H1 (cell line): ENCODE data around the gene PHRF1. TPM values are rescaled to one million over a fixed set of nuclear protein-coding genes. Genes with fewer than 3 reads are reported as not detected.

Source experiments
- CTCF ChIA-PET: fragments of 300-600 bp; sonication (Branson Sonifier 250); formaldehyde crosslinking; loops from one replicate; lab custom pipeline; 2021; ENCODE audit not compliant: partially characterized antibody; lab: Charles Lee
- POLR2A ChIA-PET: fragments of 300-600 bp; sonication (Branson Sonifier 250); formaldehyde crosslinking; loops from one replicate; lab custom pipeline; 2021; ENCODE audit warnings: inconsistent platforms; ENCODE audit not compliant: partially characterized antibody; lab: Charles Lee
- DNase-seq, 2 experiments: peaks; one replicate each; pipeline versions ENCODE4 v3.0.0 to v3.0.0-alpha.2; 2010 to 2022; ENCODE audit warnings: low spot score in 2 of 2, low read depth in 1 of 2, mixed read lengths in 1 of 2
- FAIRE-seq: peaks from 2 replicates; lab custom pipeline; 2011; peaks lifted over from hg19 to GRCh38; lab: Jason Lieb, UNC
- H2AFZ ChIP-seq: 2 replicates; pipeline ENCODE4 v1.8.1; 2012; ENCODE audit warnings: low read length, inconsistent platforms
- H2AK5ac ChIP-seq: 2 replicates; pipeline ENCODE4 v1.6.1; 2013; ENCODE audit warnings: low read depth, low read length
- H2BK120ac ChIP-seq: replicated peaks from 2 replicates; pipeline ENCODE3; 2013; ENCODE audit warnings: low read depth, low read length, inconsistent platforms
- H2BK12ac ChIP-seq: 2 replicates; pipeline ENCODE4 v1.6.1; 2013; ENCODE audit warnings: low read depth, low read length
- H2BK15ac ChIP-seq: 2 replicates; pipeline ENCODE4 v1.6.1; 2013; ENCODE audit warnings: low read length
- H2BK20ac ChIP-seq: 2 replicates; pipeline ENCODE4 v1.6.1; 2013; ENCODE audit warnings: low read length
- H2BK5ac ChIP-seq: 2 replicates; pipeline ENCODE4 v1.6.1; 2013; ENCODE audit warnings: low read depth, low read length
- H3K14ac ChIP-seq: 2 replicates; pipeline ENCODE4 v1.6.1; 2013; ENCODE audit warnings: inconsistent platforms; ENCODE audit not compliant: insufficient read length
- H3K18ac ChIP-seq: 2 replicates; pipeline ENCODE4 v1.6.1; 2013; ENCODE audit warnings: low read length; ENCODE audit errors: extremely low read depth
- H3K23ac ChIP-seq: 2 replicates; pipeline ENCODE4 v1.6.1; 2013; ENCODE audit warnings: inconsistent platforms; ENCODE audit not compliant: insufficient read length
- H3K23me2 ChIP-seq: 2 replicates; pipeline ENCODE4 v1.6.1; 2013; ENCODE audit warnings: low read depth, low read length
- H3K27ac ChIP-seq: 2 replicates; pipeline ENCODE4 v1.6.1; 2011; ENCODE audit warnings: low read depth, low read length, inconsistent platforms
- H3K27me3 ChIP-seq, 4 experiments: replicated peaks in 1 of 4; 1 replicate in 1 of 4; 2 replicates in 3 of 4; pipeline versions ENCODE4 v1.6.1 to v1.8.1; 2011 to 2013; ENCODE audit warnings: low read length in 3 of 4, mild to moderate bottlenecking in 3 of 4, inconsistent platforms in 2 of 4, mixed read lengths in 2 of 4, moderate library complexity in 1 of 4; ENCODE audit not compliant: control insufficient read depth in 3 of 4, insufficient read depth in 3 of 4; ENCODE audit errors: extremely low read depth in 1 of 4
- H3K36me3 ChIP-seq, 4 experiments: 2 replicates each; pipeline versions ENCODE4 v1.6.1 to v1.8.1; 2011 to 2013; ENCODE audit warnings: mild to moderate bottlenecking in 4 of 4, low read length in 3 of 4, moderate library complexity in 2 of 4, control low read depth in 1 of 4, inconsistent platforms in 1 of 4; ENCODE audit not compliant: insufficient read depth in 4 of 4, control insufficient read depth in 2 of 4
- H3K4ac ChIP-seq: replicated peaks from 2 replicates; pipeline ENCODE3; 2013; ENCODE audit warnings: low read length, low read depth, mixed read lengths, inconsistent platforms; ENCODE audit not compliant: insufficient read length
- H3K4me1 ChIP-seq, 4 experiments: replicated peaks in 1 of 4; 1 replicate in 1 of 4; 2 replicates in 3 of 4; pipeline versions ENCODE4 v1.6.1 to v1.8.1; 2011 to 2013; ENCODE audit warnings: low read length in 3 of 4, inconsistent platforms in 2 of 4, mixed read lengths in 1 of 4; ENCODE audit not compliant: insufficient read depth in 4 of 4, control insufficient read depth in 3 of 4
- H3K4me2 ChIP-seq, 2 experiments: 2 replicates each; pipeline versions ENCODE4 v1.6.1 to v1.8.1; 2011 to 2013; ENCODE audit warnings: low read depth in 2 of 2, low read length in 2 of 2, control low read depth in 1 of 2, inconsistent platforms in 1 of 2, mild to moderate bottlenecking in 1 of 2; ENCODE audit not compliant: insufficient read depth in 1 of 2
- H3K4me3 ChIP-seq, 4 experiments: fragments of 200-600, 300-600 bp in 1 of 4; sonication (generic), shearing (Covaris generic), sonication (Bioruptor Twin) in 1 of 4; 2 replicates each; pipeline versions ENCODE4 v1.5.1 to v1.8.1; 2011 to 2016; ENCODE audit warnings: low read length in 4 of 4, low read depth in 3 of 4, control low read depth in 2 of 4, inconsistent platforms in 2 of 4, mild to moderate bottlenecking in 2 of 4, mixed read lengths in 1 of 4, moderate library complexity in 1 of 4; ENCODE audit not compliant: insufficient read depth in 2 of 4; ENCODE audit errors: extremely low read depth in 1 of 4
- H3K56ac ChIP-seq: replicated peaks from 2 replicates; pipeline ENCODE3; 2013; ENCODE audit warnings: low read depth, mild to moderate bottlenecking, mixed read lengths, low read length, inconsistent platforms; ENCODE audit not compliant: insufficient read length
- H3K79me1 ChIP-seq: 2 replicates; pipeline ENCODE4 v1.6.1; 2013; ENCODE audit warnings: low read depth, low read length, control low read depth
- H3K79me2 ChIP-seq, 2 experiments: 2 replicates each; pipeline versions ENCODE4 v1.6.1 to v1.8.1; 2012 to 2013; ENCODE audit warnings: low read length in 2 of 2, mild to moderate bottlenecking in 2 of 2, inconsistent platforms in 1 of 2; ENCODE audit not compliant: insufficient read depth in 2 of 2, control insufficient read depth in 1 of 2
- H3K9ac ChIP-seq, 4 experiments: replicated peaks in 1 of 4; 1 replicate in 1 of 4; 2 replicates in 3 of 4; pipeline versions ENCODE4 v1.6.1 to v1.8.1; 2011 to 2013; ENCODE audit warnings: low read depth in 3 of 4, low read length in 3 of 4, control low read depth in 2 of 4, mild to moderate bottlenecking in 2 of 4, moderate library complexity in 2 of 4, inconsistent platforms in 1 of 4; ENCODE audit errors: extremely low read depth in 1 of 4
- H3K9me3 ChIP-seq, 2 experiments: 2 replicates each; pipeline versions ENCODE4 v1.6.1 to v1.8.1; 2012 to 2013; ENCODE audit warnings: mild to moderate bottlenecking in 2 of 2, moderate library complexity in 2 of 2, control low read depth in 1 of 2, inconsistent platforms in 1 of 2, low read depth in 1 of 2, low read length in 1 of 2, mixed read lengths in 1 of 2; ENCODE audit not compliant: insufficient read depth in 2 of 2
- H4K20me1 ChIP-seq, 2 experiments: replicated peaks in 1 of 2; 2 replicates each; pipeline versions ENCODE3 to v1.8.1; 2011 to 2013; ENCODE audit warnings: inconsistent platforms in 2 of 2, low read length in 2 of 2, mild to moderate bottlenecking in 1 of 2; ENCODE audit not compliant: insufficient read depth in 2 of 2, control insufficient read depth in 1 of 2
- H4K5ac ChIP-seq: 2 replicates; pipeline ENCODE4 v1.6.1; 2013; ENCODE audit warnings: low read length, low read depth, mixed read lengths, inconsistent platforms; ENCODE audit not compliant: insufficient read length
- H4K8ac ChIP-seq: 2 replicates; pipeline ENCODE4 v1.8.0; 2013; ENCODE audit warnings: mild to moderate bottlenecking, moderate library complexity, low read length, inconsistent platforms; ENCODE audit not compliant: insufficient read depth; ENCODE audit errors: extremely low read depth
- H4K91ac ChIP-seq: replicated peaks from 2 replicates; pipeline ENCODE3; 2013; ENCODE audit warnings: low read length, mixed read lengths, inconsistent platforms; ENCODE audit not compliant: insufficient read length
- CHD2 ChIP-seq: IDR thresholded peaks from 2 replicates; pipeline ENCODE4 v1.6.1; 2012; ENCODE audit warnings: low read length, improper control_type of control experiment
- CREB1 ChIP-seq: IDR thresholded peaks from 2 replicates; pipeline ENCODE4 v1.6.1; 2012; ENCODE audit warnings: inconsistent platforms
- GABPA ChIP-seq: IDR thresholded peaks from 2 replicates; pipeline ENCODE4 v1.6.1; 2011; ENCODE audit warnings: mild to moderate bottlenecking, low read length, moderate library complexity, borderline replicate concordance; ENCODE audit not compliant: insufficient read depth
- JUN ChIP-seq: IDR thresholded peaks from 2 replicates; pipeline ENCODE4 v1.6.1; 2011; ENCODE audit warnings: low read depth, mild to moderate bottlenecking, improper control_type of control experiment, low read length
- PHF8 ChIP-seq: fragments of 200-600 bp; sonication (generic); conservative IDR thresholded peaks from 2 replicates; pipeline ENCODE4 v1.7.1; 2012; ENCODE audit warnings: low read depth, mild to moderate bottlenecking, inconsistent platforms, low read length, moderate library complexity
- RAD21 ChIP-seq, 2 experiments: IDR thresholded peaks in 1 of 2; conservative IDR thresholded peaks in 1 of 2; 2 replicates each; pipeline ENCODE4 v1.6.1; 2011; ENCODE audit warnings: low read depth in 2 of 2, low read length in 2 of 2, improper control_type of control experiment in 1 of 2, inconsistent platforms in 1 of 2, mild to moderate bottlenecking in 1 of 2, moderate library complexity in 1 of 2
- SIN3A ChIP-seq, 2 experiments: IDR thresholded peaks in 1 of 2; conservative IDR thresholded peaks in 1 of 2; 2 replicates each; pipeline ENCODE4 v1.6.1; 2011 to 2012; ENCODE audit warnings: low read length in 2 of 2, improper control_type of control experiment in 1 of 2, low read depth in 1 of 2, mild to moderate bottlenecking in 1 of 2
- SP1 ChIP-seq: IDR thresholded peaks from 2 replicates; pipeline ENCODE4 v1.6.1; 2011; ENCODE audit warnings: low read depth, low read length
- SP2 ChIP-seq: IDR thresholded peaks from 2 replicates; pipeline ENCODE4 v1.6.1; 2012; ENCODE audit warnings: mild to moderate bottlenecking, low read length, inconsistent platforms
- TAF1 ChIP-seq: IDR thresholded peaks from 2 replicates; pipeline ENCODE4 v1.6.1; 2011; ENCODE audit warnings: mild to moderate bottlenecking, low read depth, low read length
- WGBS, 2 experiments: shearing (Covaris generic) in 1 of 2; methylation state at CpG; one replicate each; pipeline versions ENCODE4 v1.1.6 to v1.1.7; 2013 to 2015; ENCODE audit warnings: low lambda C conversion rate in 2 of 2, mixed read lengths in 2 of 2, inconsistent platforms in 1 of 2, low coverage in 1 of 2, missing lambda C conversion rate in 1 of 2; ENCODE audit not compliant: insufficient replicate concordance in 2 of 2, insufficient coverage in 1 of 2, insufficient read length in 1 of 2; ENCODE audit errors: extremely low coverage in 1 of 2, missing lambda C conversion rate in 1 of 2; 5-methylcytosine and 5-hydroxymethylcytosine counted together
- polyA plus RNA-seq, 7 experiments: library from polyadenylated mRNA; depleted of rRNA in 3 of 7; stranded (reverse) in 5 of 7; unstranded in 2 of 7; fragments of >200 nt in 5 of 7; fragments of 200-250 nt in 2 of 7; gene quantifications; 1 replicate in 5 of 7; 2 replicates in 1 of 7; 4 replicates in 1 of 7; pipeline versions ENCODE4 v1.2.1 to v1.2.3, GENCODE V29; 2011 to 2013; ENCODE audit warnings: missing spikeins in 2 of 7, mixed read lengths in 2 of 7
- total RNA-seq: library from RNA; stranded (reverse); fragmentation: NEBNext Ultra II Directional; extraction: Animal tissue kit (Norgen Biotek cat#: 25700); gene quantifications from 2 replicates; pipeline ENCODE4 v1.2.1, GENCODE V29; 2021

PHRF1 gene
- total and polyA plus RNA-seq, 2 of the 8 experiments (the other 6 are each of a cell fraction or from before 2014, with no cell fraction given): 13.4 to 37.3 TPM

DNA sequence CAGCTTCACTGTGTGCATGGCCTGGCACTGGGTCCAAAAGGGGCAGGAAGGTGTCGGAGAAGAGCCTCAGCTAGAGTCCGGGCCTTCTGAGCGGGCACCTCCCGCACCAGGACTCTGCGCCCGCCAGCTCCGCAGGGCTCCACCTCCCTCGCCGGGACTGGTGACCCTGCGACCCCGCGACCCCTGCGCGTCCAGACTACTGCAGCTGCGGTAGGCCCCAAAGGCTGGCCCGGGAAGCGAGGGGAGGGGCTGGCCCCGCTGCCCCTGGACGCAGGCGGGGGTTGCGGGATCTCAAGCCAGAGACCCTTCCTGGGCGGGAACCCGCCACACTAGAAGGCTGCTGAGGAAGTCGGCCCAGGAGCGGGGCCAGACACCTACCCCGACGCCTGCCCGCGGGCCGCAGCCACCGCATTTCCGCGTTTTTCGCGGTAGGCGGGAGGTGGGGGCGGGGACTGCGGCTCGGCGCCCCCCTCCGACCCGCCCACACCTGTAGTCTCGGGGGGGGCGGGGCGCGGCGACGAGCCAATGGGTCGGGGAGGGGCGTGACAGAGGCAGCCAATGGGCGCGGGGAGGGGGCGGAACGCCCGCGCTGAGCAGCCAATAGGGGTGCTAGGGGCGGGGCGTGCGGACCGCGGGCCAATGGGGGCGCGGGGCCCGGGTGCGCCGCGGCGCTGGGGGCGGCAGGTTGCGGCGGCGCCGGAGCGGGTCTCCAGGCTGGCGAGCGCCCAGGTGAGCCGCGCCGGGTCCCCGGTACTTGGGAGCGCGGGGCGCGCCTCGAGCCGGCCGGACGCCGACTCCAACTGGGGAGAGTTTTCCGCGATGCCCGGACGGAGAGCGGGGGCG is 15.7 kb upstream of the PHRF1 start, which contains the start of the genes LMNTD2 and RASSF7:
Gene LMNTD2, minus strand, starts transcription at position 434 of the 843 bp plus-strand sequence. Its CDS starts 22 bp downstream, at position 412.
Gene RASSF7, plus strand, starts transcription at position 666 of the 843 bp plus-strand sequence. CDS start 799 bp downstream, outside the sequence.
- FAIRE-seq (no peak), DNase-seq (peak; percentile 73 to 98)
- POLR2A ChIA-PET: interaction anchor here (0.9 to 2.4 kb wide), 8 partner anchors 8 to 236 kb away, joined by 3 to 12 read pairs (median 4); partner anchors contain the start of gene HRAS
- H3K4me2 ChIP-seq: peak within 1 kb of the TSS; percentile 74 to 78
- peak within 1 kb of the TSS; percentile 60 for H4K5ac ChIP-seq
- H4K8ac ChIP-seq: peak within 1 kb of the TSS; percentile 91
- no peak within 1 kb of the TSS; the same call in 1 of the 2 replicates for H2BK15ac ChIP-seq
- peak within 1 kb of the TSS; percentile 66; the same call in 1 of the 2 replicates for H2BK5ac ChIP-seq
- H3K23me2 ChIP-seq: peaks cover 16% of the 10 kb centered on the region; the same call in 1 of the 2 replicates
- H3K4ac ChIP-seq: peak within 1 kb of the TSS; percentile 72
- peak within 1 kb of the TSS; percentile 49 for H4K91ac ChIP-seq
- no peaks in the 10 kb centered on the region for H3K9me3 ChIP-seq
- H3K56ac ChIP-seq: peak within 1 kb of the TSS; percentile 46
- H4K20me1 ChIP-seq: peaks cover 9 to 19% of the 10 kb centered on the region in 2 experiments
- peak within 1 kb of the TSS; percentile 63 to 95 (median 77) for H3K4me3 ChIP-seq
- peaks cover 13 to 28% (median 25%) of the 10 kb centered on the region in 4 experiments for H3K27me3 ChIP-seq
- no peak within 1 kb of the TSS for H3K23ac ChIP-seq
- peak within 1 kb of the TSS; percentile 60 for H3K18ac ChIP-seq
- peak within 1 kb of the TSS; percentile 50; the same call in 1 of the 2 replicates for H2BK12ac ChIP-seq
- H3K27ac ChIP-seq: no peak within 1 kb of the TSS; the same call in 1 of the 2 replicates
- H3K79me2 ChIP-seq: peaks cover 0 to 4% of the 10 kb centered on the region in 2 experiments; a peak in 1 of 4 replicates
- CTCF ChIA-PET: interaction anchor here (1.1 to 1.5 kb wide), 4 partner anchors 9 to 237 kb away, joined by 3 to 6 read pairs (median 4); partner anchors contain the start of gene PHRF1
- WGBS, 2 experiments: 7% methylated on average over 22 of the region's 95 CpGs; no CpG with 5 or more reads in 1 of the 2 experiments
- H3K14ac ChIP-seq: no peak within 1 kb of the TSS
- no peak within 1 kb of the TSS for H2BK20ac ChIP-seq
- H3K36me3 ChIP-seq: peaks cover 0 to 8% (median 4%) of the 10 kb centered on the region in 4 experiments; a peak in 5 of 8 replicates
- H3K9ac ChIP-seq: peak within 1 kb of the TSS; percentile 45 to 68 (median 59); a peak in 6 of 7 replicates
- H3K79me1 ChIP-seq: peaks cover 8% of the 10 kb centered on the region
- H2AK5ac ChIP-seq: peak within 1 kb of the TSS; percentile 24; the same call in 1 of the 2 replicates
- H2BK120ac ChIP-seq: no peak within 1 kb of the TSS
- H3K4me1 ChIP-seq: peaks cover 0 to 32% (median 12%) of the 10 kb centered on the region in 4 experiments; a peak in 6 of 7 replicates
- H2AFZ ChIP-seq: no peak within 1 kb of the TSS
- 0 out of 2 replicates have a peak, but pooled peaks have one; percentile 29 for TF ChIP-seq TAF1
- TF ChIP-seq CREB1: peak; percentile 48; the same call in 1 of the 2 replicates
- no peak for TF ChIP-seq RAD21 (IDR thresholded peaks at IDR 0.05 in 1 of 2, conservative IDR thresholded peaks at IDR 0.05 in 1 of 2; ENCODE audit: low read depth in 2 of 2, low read length in 2 of 2)
- TF ChIP-seq JUN: no peak
- peak; percentile 93 for TF ChIP-seq SP1
- TF ChIP-seq CHD2: peak; percentile 86
- 0 out of 4 replicates have a peak, but pooled peaks have one; percentile 41 to 69 for TF ChIP-seq SIN3A (conservative IDR thresholded peaks at IDR 0.05 in 1 of 2, IDR thresholded peaks at IDR 0.05 in 1 of 2; ENCODE audit: low read depth in 1 of 2, low read length in 2 of 2)
- peak; percentile 63 for TF ChIP-seq PHF8
- peak; percentile 56; the same call in 1 of the 2 replicates for TF ChIP-seq SP2
- TF ChIP-seq GABPA: 0 out of 2 replicates have a peak, but pooled peaks have one; percentile 9
